ENCODE data around the gene RNASET2.

DNA sequence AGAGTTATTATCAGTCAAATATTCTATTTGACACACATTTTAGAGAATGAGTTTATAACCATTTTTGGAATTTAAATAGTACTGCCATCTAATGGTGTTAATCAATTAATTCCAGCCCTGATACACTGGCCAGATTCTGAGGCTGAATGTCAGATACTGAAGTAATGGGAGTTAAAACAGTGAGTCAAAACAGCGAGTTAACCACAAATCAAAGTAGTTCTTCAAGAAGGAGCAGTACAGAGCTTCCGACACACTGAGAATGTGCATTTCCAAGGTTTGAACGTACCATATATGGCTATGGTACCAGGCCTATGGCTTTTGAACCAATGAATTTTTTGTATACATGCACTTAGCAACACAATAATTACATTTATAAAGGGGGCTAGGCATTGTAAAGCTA is 31.6 kb upstream of the RNASET2 start:
- TF ChIP-seq, protein P1, sequence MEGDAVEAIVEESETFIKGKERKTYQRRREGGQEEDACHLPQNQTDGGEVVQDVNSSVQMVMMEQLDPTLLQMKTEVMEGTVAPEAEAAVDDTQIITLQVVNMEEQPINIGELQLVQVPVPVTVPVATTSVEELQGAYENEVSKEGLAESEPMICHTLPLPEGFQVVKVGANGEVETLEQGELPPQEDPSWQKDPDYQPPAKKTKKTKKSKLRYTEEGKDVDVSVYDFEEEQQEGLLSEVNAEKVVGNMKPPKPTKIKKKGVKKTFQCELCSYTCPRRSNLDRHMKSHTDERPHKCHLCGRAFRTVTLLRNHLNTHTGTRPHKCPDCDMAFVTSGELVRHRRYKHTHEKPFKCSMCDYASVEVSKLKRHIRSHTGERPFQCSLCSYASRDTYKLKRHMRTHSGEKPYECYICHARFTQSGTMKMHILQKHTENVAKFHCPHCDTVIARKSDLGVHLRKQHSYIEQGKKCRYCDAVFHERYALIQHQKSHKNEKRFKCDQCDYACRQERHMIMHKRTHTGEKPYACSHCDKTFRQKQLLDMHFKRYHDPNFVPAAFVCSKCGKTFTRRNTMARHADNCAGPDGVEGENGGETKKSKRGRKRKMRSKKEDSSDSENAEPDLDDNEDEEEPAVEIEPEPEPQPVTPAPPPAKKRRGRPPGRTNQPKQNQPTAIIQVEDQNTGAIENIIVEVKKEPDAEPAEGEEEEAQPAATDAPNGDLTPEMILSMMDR (IDR thresholded peaks at IDR 0.05; ENCODE audit: poor library complexity), result no peak
- no peak for TF ChIP-seq EZH2 (IDR thresholded peaks at IDR 0.05; ENCODE audit: borderline replicate concordance)

All from hepatocyte (in vitro differentiated cells).